ENCODE results near the gene FSTL4. TPM values are rescaled to one million over a fixed set of nuclear protein-coding genes. Genes with fewer than 3 reads are reported as not detected.

The FSTL4 gene
- total RNA-seq, 4 donors from 2014 or later: 0.27 to 1.6 (median 0.35) TPM; not detected in 1

- TF ChIP-seq POLR2A (IDR thresholded peaks at IDR 0.05): no peak
- TF ChIP-seq CTCF (IDR thresholded peaks at IDR 0.05): no peak
- Histone ChIP-seq H3K27me3 (no peaks in the 10 kb centered on the region), H3K4me1 (no peaks in the 10 kb centered on the region), H3K36me3 (no peaks in the 10 kb centered on the region), H3K4me3 (no peak overlapping the region), H3K9me3 (no peaks in the 10 kb centered on the region), H3K27ac (no peak overlapping the region)
- DNase-seq: no peak
These were observed 368.1 kb downstream of the FSTL4 start for GRCh38 chr5:133244242-133244641.

GRCh38 chr5:133243196-133243595, 369.1 kb downstream of the FSTL4 start:
- H3K4me3 ChIP-seq: no peak overlapping the region
- H3K9me3 ChIP-seq: no peaks in the 10 kb centered on the region
- no peaks in the 10 kb centered on the region for H3K27me3 ChIP-seq
- TF ChIP-seq CTCF (IDR thresholded peaks at IDR 0.05) (no peak), POLR2A (IDR thresholded peaks at IDR 0.05) (no peak)
- H3K36me3 ChIP-seq: no peaks in the 10 kb centered on the region
- H3K27ac ChIP-seq: no peak overlapping the region
- no peaks in the 10 kb centered on the region for H3K4me1 ChIP-seq
- DNase-seq: no peak

- no peak overlapping the region for H3K4me3 ChIP-seq
- no peaks in the 10 kb centered on the region for H3K9me3 ChIP-seq
- DNase-seq: no peak
- H3K4me1 ChIP-seq: no peaks in the 10 kb centered on the region
- H3K36me3 ChIP-seq: no peaks in the 10 kb centered on the region
- no peak overlapping the region for H3K27ac ChIP-seq
- TF ChIP-seq POLR2A (IDR thresholded peaks at IDR 0.05) (no peak), CTCF (IDR thresholded peaks at IDR 0.05) (no peak)
- no peaks in the 10 kb centered on the region for H3K27me3 ChIP-seq
These were observed 370.0 kb downstream of the FSTL4 start for GRCh38 chr5:133242221-133242835.

GRCh38 chr5:133241179-133242092, 370.9 kb downstream of the FSTL4 start:
- H3K36me3 ChIP-seq: no peaks in the 10 kb centered on the region
- no peak for DNase-seq
- no peak overlapping the region for H3K27ac ChIP-seq
- H3K4me3 ChIP-seq: no peak overlapping the region
- no peaks in the 10 kb centered on the region for H3K9me3 ChIP-seq
- TF ChIP-seq POLR2A (IDR thresholded peaks at IDR 0.05) (no peak), CTCF (IDR thresholded peaks at IDR 0.05) (no peak)
- no peaks in the 10 kb centered on the region for H3K4me1 ChIP-seq
- no peaks in the 10 kb centered on the region for H3K27me3 ChIP-seq

GRCh38 chr5:133240425-133241091, 371.8 kb downstream of the FSTL4 start:
- Histone ChIP-seq H3K9me3 (no peaks in the 10 kb centered on the region), H3K27me3 (no peaks in the 10 kb centered on the region), H3K4me1 (no peaks in the 10 kb centered on the region), H3K4me3 (no peak overlapping the region), H3K36me3 (no peaks in the 10 kb centered on the region), H3K27ac (no peak overlapping the region)
- DNase-seq: peak in 1 of 3 donors; percentile 88
- TF ChIP-seq POLR2A (IDR thresholded peaks at IDR 0.05) (no peak), CTCF (IDR thresholded peaks at IDR 0.05) (no peak)

Data from Peyer's patch (tissue), 4 donors.